SK-N-SH treated with all-trans-retinoic acid at 6 μM for 48 hours (cell line): ENCODE measurements around the gene NANOS1.
A peak's percentile ranks its signal among the peaks of the same experiment; 100 is the strongest.

ENCODE experiments used
- ATAC-seq: fragments of 200-7000 bp; cut with Tn5 transposase; 3 replicates; pipeline ENCODE4 v1.9.1; 2020; ENCODE audit warnings: mild to moderate bottlenecking, moderate library complexity
- ARNTL ChIP-seq: fragments of 450-650 bp; formaldehyde crosslinking; IDR thresholded peaks from 2 replicates; pipeline ENCODE4 v1.5.0; 2020; ENCODE audit warnings: low read depth, mild to moderate bottlenecking, moderate library complexity, borderline replicate concordance
- ESRRG ChIP-seq: fragments of 250-450 bp; sonication (Bioruptor Pico); IDR thresholded peaks from 2 replicates; pipeline ENCODE4 v1.6.1; 2021; ENCODE audit warnings: mild to moderate bottlenecking
- GLIS3 ChIP-seq: fragments of 250-450 bp; sonication (Bioruptor Pico); IDR thresholded peaks from 2 replicates; pipeline ENCODE4 v1.5.0; 2020; ENCODE audit warnings: mild to moderate bottlenecking, moderate library complexity
- ISL1 ChIP-seq: fragments of 250-450 bp; sonication (Bioruptor Pico); IDR thresholded peaks from 2 replicates; pipeline ENCODE4 v2.1.2; 2022; ENCODE audit warnings: mild to moderate bottlenecking, moderate library complexity
- OSR1 ChIP-seq: fragments of 250-450 bp; sonication (Bioruptor Pico); IDR thresholded peaks from 2 replicates; pipeline ENCODE4 v1.8.0; 2022; ENCODE audit warnings: moderate library complexity, mild to moderate bottlenecking, inconsistent platforms
- RARB ChIP-seq: fragments of 250-450 bp; sonication (Bioruptor Pico); IDR thresholded peaks from 2 replicates; pipeline ENCODE4 v1.8.0; 2021; ENCODE audit warnings: mild to moderate bottlenecking, moderate library complexity
- SNAI2 ChIP-seq: fragments of 250-450 bp; sonication (Bioruptor Pico); IDR thresholded peaks from 2 replicates; pipeline ENCODE4 v1.5.0; 2020; ENCODE audit warnings: mild to moderate bottlenecking, moderate library complexity
- TOX ChIP-seq: fragments of 250-450 bp; sonication (Bioruptor Pico); IDR thresholded peaks from 2 replicates; pipeline ENCODE4 v1.8.0; 2021; ENCODE audit warnings: mild to moderate bottlenecking, moderate library complexity, borderline replicate concordance
- ZC3H10 ChIP-seq: fragments of 250-450 bp; sonication (Bioruptor Pico); IDR thresholded peaks from 2 replicates; pipeline ENCODE4 v1.5.1; 2021; ENCODE audit warnings: mild to moderate bottlenecking, moderate library complexity
- ZFP3 ChIP-seq: fragments of 250-450 bp; sonication (Bioruptor Pico); IDR thresholded peaks from 2 replicates; pipeline ENCODE4 v1.5.0; 2020; ENCODE audit warnings: mild to moderate bottlenecking, moderate library complexity
- ZFP30 ChIP-seq: fragments of 450-650 bp; formaldehyde crosslinking; IDR thresholded peaks from 2 replicates; pipeline ENCODE4 v1.5.0; 2022; ENCODE audit warnings: mild to moderate bottlenecking, moderate library complexity
- ZNF70 ChIP-seq: fragments of 450-650 bp; formaldehyde crosslinking; IDR thresholded peaks from 2 replicates; pipeline ENCODE4 v1.5.0; 2020; ENCODE audit warnings: mild to moderate bottlenecking, moderate library complexity
- ZNF8 ChIP-seq: fragments of 450-650 bp; formaldehyde crosslinking; IDR thresholded peaks from 2 replicates; pipeline ENCODE4 v1.5.0; 2020; ENCODE audit warnings: mild to moderate bottlenecking, moderate library complexity
- TF ChIP-seq, protein P1 (sequence below): fragments of 250-450 bp; sonication (Bioruptor Pico); IDR thresholded peaks from 2 replicates; pipeline ENCODE4 v1.8.0; 2020; ENCODE audit warnings: mild to moderate bottlenecking, moderate library complexity, borderline replicate concordance
- TF ChIP-seq, protein P2 (sequence below): fragments of 250-450 bp; sonication (Bioruptor Pico); IDR thresholded peaks from 2 replicates; pipeline ENCODE4 v1.5.1; 2020; ENCODE audit warnings: low read depth, mild to moderate bottlenecking, moderate library complexity
- TF ChIP-seq, protein P3 (sequence below): fragments of 250-450 bp; sonication (Bioruptor Pico); IDR thresholded peaks from 2 replicates; pipeline ENCODE4 v1.8.0; 2021; ENCODE audit warnings: low read depth, mild to moderate bottlenecking, moderate library complexity, borderline replicate concordance
- TF ChIP-seq, protein P4 (sequence below): fragments of 250-450 bp; sonication (Bioruptor Pico); IDR thresholded peaks from 2 replicates; pipeline ENCODE4 v1.5.0; 2020; ENCODE audit warnings: mild to moderate bottlenecking, moderate library complexity
- TF ChIP-seq, protein P5 (sequence below): fragments of 250-450 bp; sonication (Bioruptor Pico); IDR thresholded peaks from 2 replicates; pipeline ENCODE4 v1.5.1; 2021; ENCODE audit warnings: mild to moderate bottlenecking, moderate library complexity

Gene NANOS1

DNA sequence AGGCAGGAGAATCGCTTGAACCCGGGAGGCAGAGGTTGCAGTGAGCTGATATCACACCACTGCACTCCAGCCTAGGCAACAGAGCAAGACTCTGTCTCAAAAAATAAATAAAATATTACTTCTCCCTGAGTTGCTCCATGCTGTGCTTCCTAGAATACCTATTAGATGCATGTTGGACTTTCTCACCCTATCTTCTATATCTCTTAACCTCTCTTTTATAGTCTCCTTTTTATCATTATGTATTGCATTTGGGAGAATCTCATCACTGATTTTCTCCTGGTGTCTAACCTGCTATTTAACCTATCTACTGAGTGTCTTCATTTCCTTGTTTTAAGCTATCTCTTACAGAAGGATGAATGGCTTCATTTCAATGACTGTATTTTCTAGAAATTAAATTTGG, 32.1 kb upstream of the NANOS1 start:
- no peak for TF ChIP-seq ZFP3 (CRISPR knock-in tag)
- TF ChIP-seq, protein P1, sequence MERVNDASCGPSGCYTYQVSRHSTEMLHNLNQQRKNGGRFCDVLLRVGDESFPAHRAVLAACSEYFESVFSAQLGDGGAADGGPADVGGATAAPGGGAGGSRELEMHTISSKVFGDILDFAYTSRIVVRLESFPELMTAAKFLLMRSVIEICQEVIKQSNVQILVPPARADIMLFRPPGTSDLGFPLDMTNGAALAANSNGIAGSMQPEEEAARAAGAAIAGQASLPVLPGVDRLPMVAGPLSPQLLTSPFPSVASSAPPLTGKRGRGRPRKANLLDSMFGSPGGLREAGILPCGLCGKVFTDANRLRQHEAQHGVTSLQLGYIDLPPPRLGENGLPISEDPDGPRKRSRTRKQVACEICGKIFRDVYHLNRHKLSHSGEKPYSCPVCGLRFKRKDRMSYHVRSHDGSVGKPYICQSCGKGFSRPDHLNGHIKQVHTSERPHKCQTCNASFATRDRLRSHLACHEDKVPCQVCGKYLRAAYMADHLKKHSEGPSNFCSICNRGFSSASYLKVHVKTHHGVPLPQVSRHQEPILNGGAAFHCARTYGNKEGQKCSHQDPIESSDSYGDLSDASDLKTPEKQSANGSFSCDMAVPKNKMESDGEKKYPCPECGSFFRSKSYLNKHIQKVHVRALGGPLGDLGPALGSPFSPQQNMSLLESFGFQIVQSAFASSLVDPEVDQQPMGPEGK (CRISPR knock-in tag): no peak
- peak; percentile 83 for TF ChIP-seq ZFP30 (CRISPR knock-in tag)
- TF ChIP-seq ZNF70 (CRISPR knock-in tag): no peak
- no peak for TF ChIP-seq OSR1
- TF ChIP-seq, protein P2, sequence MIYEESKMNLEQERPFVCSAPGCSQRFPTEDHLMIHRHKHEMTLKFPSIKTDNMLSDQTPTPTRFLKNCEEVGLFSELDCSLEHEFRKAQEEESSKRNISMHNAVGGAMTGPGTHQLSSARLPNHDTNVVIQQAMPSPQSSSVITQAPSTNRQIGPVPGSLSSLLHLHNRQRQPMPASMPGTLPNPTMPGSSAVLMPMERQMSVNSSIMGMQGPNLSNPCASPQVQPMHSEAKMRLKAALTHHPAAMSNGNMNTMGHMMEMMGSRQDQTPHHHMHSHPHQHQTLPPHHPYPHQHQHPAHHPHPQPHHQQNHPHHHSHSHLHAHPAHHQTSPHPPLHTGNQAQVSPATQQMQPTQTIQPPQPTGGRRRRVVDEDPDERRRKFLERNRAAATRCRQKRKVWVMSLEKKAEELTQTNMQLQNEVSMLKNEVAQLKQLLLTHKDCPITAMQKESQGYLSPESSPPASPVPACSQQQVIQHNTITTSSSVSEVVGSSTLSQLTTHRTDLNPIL (CRISPR knock-in tag): no peak
- TF ChIP-seq, protein P3, sequence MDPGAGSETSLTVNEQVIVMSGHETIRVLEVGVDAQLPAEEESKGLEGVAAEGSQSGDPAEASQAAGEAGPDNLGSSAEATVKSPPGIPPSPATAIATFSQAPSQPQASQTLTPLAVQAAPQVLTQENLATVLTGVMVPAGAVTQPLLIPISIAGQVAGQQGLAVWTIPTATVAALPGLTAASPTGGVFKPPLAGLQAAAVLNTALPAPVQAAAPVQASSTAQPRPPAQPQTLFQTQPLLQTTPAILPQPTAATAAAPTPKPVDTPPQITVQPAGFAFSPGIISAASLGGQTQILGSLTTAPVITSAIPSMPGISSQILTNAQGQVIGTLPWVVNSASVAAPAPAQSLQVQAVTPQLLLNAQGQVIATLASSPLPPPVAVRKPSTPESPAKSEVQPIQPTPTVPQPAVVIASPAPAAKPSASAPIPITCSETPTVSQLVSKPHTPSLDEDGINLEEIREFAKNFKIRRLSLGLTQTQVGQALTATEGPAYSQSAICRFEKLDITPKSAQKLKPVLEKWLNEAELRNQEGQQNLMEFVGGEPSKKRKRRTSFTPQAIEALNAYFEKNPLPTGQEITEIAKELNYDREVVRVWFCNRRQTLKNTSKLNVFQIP (CRISPR knock-in tag): no peak
- no peak for ATAC-seq

DNA sequence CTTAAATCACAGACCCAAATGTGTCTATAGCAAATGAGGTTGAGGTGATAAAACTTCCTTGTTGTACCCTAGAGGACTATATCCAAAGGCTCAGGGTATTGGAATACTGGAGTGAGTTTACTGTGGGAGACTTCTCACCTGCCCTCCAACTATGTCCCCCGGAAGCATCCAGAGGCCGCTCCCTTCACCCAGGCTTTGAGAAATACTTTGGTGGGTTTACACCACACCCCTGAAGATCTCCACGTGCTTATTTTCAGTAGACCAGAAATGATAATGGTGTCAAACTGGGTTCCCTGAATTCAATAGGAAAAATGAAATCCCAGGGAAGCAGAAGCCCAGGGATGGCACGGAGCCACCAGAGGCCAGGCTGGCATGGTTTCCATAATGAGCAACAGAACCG, 31.3 kb upstream of the NANOS1 start:
- no peak for TF ChIP-seq ESRRG
- TF ChIP-seq, protein P4, sequence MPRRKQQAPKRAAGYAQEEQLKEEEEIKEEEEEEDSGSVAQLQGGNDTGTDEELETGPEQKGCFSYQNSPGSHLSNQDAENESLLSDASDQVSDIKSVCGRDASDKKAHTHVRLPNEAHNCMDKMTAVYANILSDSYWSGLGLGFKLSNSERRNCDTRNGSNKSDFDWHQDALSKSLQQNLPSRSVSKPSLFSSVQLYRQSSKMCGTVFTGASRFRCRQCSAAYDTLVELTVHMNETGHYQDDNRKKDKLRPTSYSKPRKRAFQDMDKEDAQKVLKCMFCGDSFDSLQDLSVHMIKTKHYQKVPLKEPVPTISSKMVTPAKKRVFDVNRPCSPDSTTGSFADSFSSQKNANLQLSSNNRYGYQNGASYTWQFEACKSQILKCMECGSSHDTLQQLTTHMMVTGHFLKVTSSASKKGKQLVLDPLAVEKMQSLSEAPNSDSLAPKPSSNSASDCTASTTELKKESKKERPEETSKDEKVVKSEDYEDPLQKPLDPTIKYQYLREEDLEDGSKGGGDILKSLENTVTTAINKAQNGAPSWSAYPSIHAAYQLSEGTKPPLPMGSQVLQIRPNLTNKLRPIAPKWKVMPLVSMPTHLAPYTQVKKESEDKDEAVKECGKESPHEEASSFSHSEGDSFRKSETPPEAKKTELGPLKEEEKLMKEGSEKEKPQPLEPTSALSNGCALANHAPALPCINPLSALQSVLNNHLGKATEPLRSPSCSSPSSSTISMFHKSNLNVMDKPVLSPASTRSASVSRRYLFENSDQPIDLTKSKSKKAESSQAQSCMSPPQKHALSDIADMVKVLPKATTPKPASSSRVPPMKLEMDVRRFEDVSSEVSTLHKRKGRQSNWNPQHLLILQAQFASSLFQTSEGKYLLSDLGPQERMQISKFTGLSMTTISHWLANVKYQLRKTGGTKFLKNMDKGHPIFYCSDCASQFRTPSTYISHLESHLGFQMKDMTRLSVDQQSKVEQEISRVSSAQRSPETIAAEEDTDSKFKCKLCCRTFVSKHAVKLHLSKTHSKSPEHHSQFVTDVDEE (CRISPR knock-in tag): no peak
- TF ChIP-seq, protein P1 (CRISPR knock-in tag): no peak
- no peak for TF ChIP-seq ISL1
- TF ChIP-seq, protein P3 (CRISPR knock-in tag): no peak
- TF ChIP-seq GLIS3 (CRISPR knock-in tag): no peak
- TF ChIP-seq, protein P5, sequence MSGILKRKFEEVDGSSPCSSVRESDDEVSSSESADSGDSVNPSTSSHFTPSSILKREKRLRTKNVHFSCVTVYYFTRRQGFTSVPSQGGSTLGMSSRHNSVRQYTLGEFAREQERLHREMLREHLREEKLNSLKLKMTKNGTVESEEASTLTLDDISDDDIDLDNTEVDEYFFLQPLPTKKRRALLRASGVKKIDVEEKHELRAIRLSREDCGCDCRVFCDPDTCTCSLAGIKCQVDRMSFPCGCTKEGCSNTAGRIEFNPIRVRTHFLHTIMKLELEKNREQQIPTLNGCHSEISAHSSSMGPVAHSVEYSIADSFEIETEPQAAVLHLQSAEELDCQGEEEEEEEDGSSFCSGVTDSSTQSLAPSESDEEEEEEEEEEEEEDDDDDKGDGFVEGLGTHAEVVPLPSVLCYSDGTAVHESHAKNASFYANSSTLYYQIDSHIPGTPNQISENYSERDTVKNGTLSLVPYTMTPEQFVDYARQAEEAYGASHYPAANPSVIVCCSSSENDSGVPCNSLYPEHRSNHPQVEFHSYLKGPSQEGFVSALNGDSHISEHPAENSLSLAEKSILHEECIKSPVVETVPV (CRISPR knock-in tag): no peak
- no peak for TF ChIP-seq RARB (CRISPR knock-in tag)
- TF ChIP-seq ZNF70 (CRISPR knock-in tag): no peak
- no peak for TF ChIP-seq ZC3H10 (CRISPR knock-in tag)
- TF ChIP-seq ZFP30 (CRISPR knock-in tag): no peak
- TF ChIP-seq ARNTL (CRISPR knock-in tag): no peak
- no peak for TF ChIP-seq ZFP3 (CRISPR knock-in tag)
- TF ChIP-seq ZNF8 (CRISPR knock-in tag): no peak
- no peak for TF ChIP-seq TOX (CRISPR knock-in tag)
- TF ChIP-seq, protein P2 (CRISPR knock-in tag): no peak
- no peak for TF ChIP-seq SNAI2 (CRISPR knock-in tag)
- no peak for ATAC-seq
